Cardiac muscle cell (in vitro differentiated cells and primary cell): ENCODE measurements around the gene CAPN2. TPM values are rescaled to one million over a fixed set of nuclear protein-coding genes. Genes with fewer than 3 reads are reported as not detected.
A peak's percentile ranks its signal among the peaks of the same experiment; 100 is the strongest.

Experiments used
- DNase-seq, 2 donors: peaks; one replicate each; pipeline versions ENCODE4 v3.0.0 to v3.0.0-alpha.2; 2010 to 2017; ENCODE audit warnings: low read depth in 1 of 2, low spot score in 1 of 2
- H3K27ac ChIP-seq: fragments of 200-600 bp; sonication (generic); 2 replicates; pipeline ENCODE4 v1.5.1; 2016
- H3K27me3 ChIP-seq: fragments of 200-600 bp; sonication (generic); 2 replicates; pipeline ENCODE4 v1.6.0; 2016; ENCODE audit warnings: control low read depth
- H3K36me3 ChIP-seq: fragments of 200-600 bp; sonication (generic); 2 replicates; pipeline ENCODE4 v1.5.1; 2016; ENCODE audit warnings: control low read depth
- H3K4me1 ChIP-seq: fragments of 200-600 bp; sonication (generic); 2 replicates; pipeline ENCODE4 v1.8.1; 2017; ENCODE audit warnings: low read depth, mild to moderate bottlenecking, mixed run types
- H3K4me3 ChIP-seq: fragments of 200-600 bp; sonication (generic); 2 replicates; pipeline ENCODE4 v1.5.1; 2016; ENCODE audit warnings: mild to moderate bottlenecking
- H3K9me3 ChIP-seq: fragments of 200-600 bp; sonication (generic); 2 replicates; pipeline ENCODE4 v1.5.1; 2017; ENCODE audit warnings: low read depth, mild to moderate bottlenecking, control low read depth
- CTCF ChIP-seq: IDR thresholded peaks from 2 replicates; pipeline ENCODE4 v1.5.1; 2012; ENCODE audit warnings: low read depth, mild to moderate bottlenecking, low read length
- polyA plus RNA-seq: library from polyadenylated mRNA; unstranded; fragments of >200 nt; fragmentation: Nextera tagmentation; extraction: Ambion mirVana; gene quantifications from 2 replicates; pipeline ENCODE4 v1.2.1, GENCODE V29; 2016
- total RNA-seq: library from RNA; depleted of rRNA; stranded (reverse); fragments of >200 nt; gene quantifications from 2 replicates; pipeline ENCODE4 v1.2.3, GENCODE V29; 2016

Gene CAPN2
- total and polyA plus RNA-seq, 2 experiments from 2014 or later = 65.5 to 110 TPM

DNA sequence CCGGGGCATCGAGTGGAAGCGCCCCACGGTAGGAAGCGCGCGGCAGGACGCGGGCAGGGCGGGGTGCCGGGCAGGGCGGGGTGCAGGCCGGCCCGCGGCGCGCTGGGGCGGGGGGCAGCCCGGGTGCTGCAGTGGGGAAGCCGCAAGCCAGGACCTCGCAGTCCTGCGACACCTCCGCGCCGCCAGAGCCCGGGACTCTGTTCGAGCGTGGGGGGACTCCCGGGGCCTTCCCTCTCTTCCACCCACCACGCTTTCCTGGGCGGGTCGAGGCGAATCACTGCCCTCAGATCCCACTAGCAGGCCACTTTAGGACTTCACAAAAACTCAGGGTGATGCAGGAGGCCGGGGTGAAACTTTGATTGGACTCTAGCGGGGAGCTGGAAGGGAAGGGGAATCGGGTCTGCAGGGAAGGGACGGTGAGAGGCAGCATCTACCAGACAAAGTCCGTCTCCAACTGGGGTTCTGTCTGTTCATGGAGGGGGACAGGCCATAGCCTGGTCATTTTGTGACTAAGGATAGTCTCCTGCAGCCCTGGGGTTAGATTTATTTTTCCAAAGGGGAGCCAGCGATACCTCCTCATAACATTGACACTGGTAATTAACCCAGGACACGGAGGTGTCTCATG lies 623 bp downstream of the CAPN2 start:
- TF ChIP-seq CTCF = no peak
- Histone ChIP-seq H3K27ac (peak overlapping the region; percentile 81), H3K27me3 (no peaks in the 10 kb centered on the region), H3K36me3 (no peaks in the 10 kb centered on the region), H3K4me3 (peak overlapping the region; percentile 78), H3K9me3 (no peaks in the 10 kb centered on the region), H3K4me1 (peaks cover 10% of the 10 kb centered on the region)
- peak in 1 of 2 donors; percentile 44 for DNase-seq

- Histone ChIP-seq H3K27me3 (no peaks in the 10 kb centered on the region), H3K9me3 (no peaks in the 10 kb centered on the region), H3K4me3 (peak overlapping the region; percentile 78), H3K4me1 (peaks cover 10% of the 10 kb centered on the region), H3K27ac (no peak overlapping the region), H3K36me3 (no peaks in the 10 kb centered on the region)
- no peak for DNase-seq
- no peak for TF ChIP-seq CTCF
These were observed 1.4 kb downstream of the CAPN2 start for GRCh38 chr1:223713546-223714420.

DNA sequence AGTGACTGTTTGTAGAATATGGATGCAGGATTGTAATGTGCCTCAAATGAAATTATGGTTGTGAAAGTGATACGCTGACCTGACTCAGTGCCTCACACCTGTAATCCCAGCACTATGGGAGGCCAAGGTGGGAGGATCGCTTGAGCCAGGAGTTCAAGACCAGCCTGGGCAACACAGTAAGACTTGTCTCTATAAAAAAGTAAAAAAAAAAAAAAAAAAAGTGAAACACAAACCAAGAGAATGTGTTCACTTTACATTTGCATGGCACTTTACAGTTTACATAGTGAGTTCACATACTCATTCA lies 2.0 kb downstream of the CAPN2 start:
- Histone ChIP-seq H3K9me3 (no peaks in the 10 kb centered on the region), H3K36me3 (no peaks in the 10 kb centered on the region), H3K4me3 (no peak overlapping the region), H3K27ac (no peak overlapping the region), H3K4me1 (peaks cover 10% of the 10 kb centered on the region), H3K27me3 (no peaks in the 10 kb centered on the region)
- no peak for DNase-seq
- TF ChIP-seq CTCF = no peak

GRCh38 chr1:223714849-223715603 lies 2.7 kb downstream of the CAPN2 start:
- Histone ChIP-seq H3K9me3 (no peaks in the 10 kb centered on the region), H3K4me3 (no peak overlapping the region), H3K27me3 (no peaks in the 10 kb centered on the region), H3K36me3 (no peaks in the 10 kb centered on the region), H3K27ac (no peak overlapping the region), H3K4me1 (peaks cover 10% of the 10 kb centered on the region)
- no peak for TF ChIP-seq CTCF
- peak in 1 of 2 donors; percentile 88 for DNase-seq

GRCh38 chr1:223715604-223716172 lies 3.3 kb downstream of the CAPN2 start:
- DNase-seq = no peak
- H3K27ac ChIP-seq = no peak overlapping the region
- H3K36me3 ChIP-seq = no peaks in the 10 kb centered on the region
- H3K9me3 ChIP-seq = no peaks in the 10 kb centered on the region
- H3K4me1 ChIP-seq = peaks cover 10% of the 10 kb centered on the region
- TF ChIP-seq CTCF = no peak
- no peaks in the 10 kb centered on the region for H3K27me3 ChIP-seq
- H3K4me3 ChIP-seq = no peak overlapping the region
